HEK293 (cell line): ENCODE measurements around the gene S100A8.

ENCODE experiments used
- KLF10 ChIP-seq: fragments of 450-650 bp; IDR thresholded peaks from 2 replicates; pipeline ENCODE4 v1.5.1; 2018; ENCODE audit warnings: missing biosample characterization, mild to moderate bottlenecking, missing genetic modification characterization
- ZNF133 ChIP-seq: fragments of 450-650 bp; formaldehyde crosslinking; IDR thresholded peaks from 2 replicates; pipeline ENCODE4 v1.5.1; 2016; ENCODE audit warnings: missing biosample characterization, missing genetic modification characterization
- ZNF423 ChIP-seq: fragments of 450-650 bp; formaldehyde crosslinking; IDR thresholded peaks from 2 replicates; pipeline ENCODE4 v1.5.1; 2016; ENCODE audit warnings: missing biosample characterization, missing genetic modification characterization
- ZNF510 ChIP-seq: fragments of 450-650 bp; formaldehyde crosslinking; IDR thresholded peaks from 2 replicates; pipeline ENCODE4 v1.5.1; 2018; ENCODE audit warnings: mild to moderate bottlenecking, missing genetic modification characterization, missing biosample characterization; ENCODE audit not compliant: insufficient replicate concordance
- TF ChIP-seq, protein P1 (sequence below): fragments of 450-650 bp; formaldehyde crosslinking; IDR thresholded peaks from 2 replicates; pipeline ENCODE4 v1.5.1; 2016; ENCODE audit warnings: missing biosample characterization, missing genetic modification characterization
- TF ChIP-seq, protein P2 (sequence below): fragments of 450-650 bp; formaldehyde crosslinking; IDR thresholded peaks from 2 replicates; pipeline ENCODE4 v1.5.1; 2016; ENCODE audit warnings: missing biosample characterization, missing genetic modification characterization
- TF ChIP-seq, protein P3 (sequence below): fragments of 450-650 bp; formaldehyde crosslinking; IDR thresholded peaks from 2 replicates; pipeline ENCODE4 v1.5.1; 2016; ENCODE audit warnings: missing biosample characterization, missing genetic modification characterization
- TF ChIP-seq, protein P4 (sequence below): fragments of 450-650 bp; formaldehyde crosslinking; IDR thresholded peaks from 2 replicates; pipeline ENCODE4 v1.5.1; 2016; ENCODE audit warnings: missing biosample characterization, missing genetic modification characterization

DNA sequence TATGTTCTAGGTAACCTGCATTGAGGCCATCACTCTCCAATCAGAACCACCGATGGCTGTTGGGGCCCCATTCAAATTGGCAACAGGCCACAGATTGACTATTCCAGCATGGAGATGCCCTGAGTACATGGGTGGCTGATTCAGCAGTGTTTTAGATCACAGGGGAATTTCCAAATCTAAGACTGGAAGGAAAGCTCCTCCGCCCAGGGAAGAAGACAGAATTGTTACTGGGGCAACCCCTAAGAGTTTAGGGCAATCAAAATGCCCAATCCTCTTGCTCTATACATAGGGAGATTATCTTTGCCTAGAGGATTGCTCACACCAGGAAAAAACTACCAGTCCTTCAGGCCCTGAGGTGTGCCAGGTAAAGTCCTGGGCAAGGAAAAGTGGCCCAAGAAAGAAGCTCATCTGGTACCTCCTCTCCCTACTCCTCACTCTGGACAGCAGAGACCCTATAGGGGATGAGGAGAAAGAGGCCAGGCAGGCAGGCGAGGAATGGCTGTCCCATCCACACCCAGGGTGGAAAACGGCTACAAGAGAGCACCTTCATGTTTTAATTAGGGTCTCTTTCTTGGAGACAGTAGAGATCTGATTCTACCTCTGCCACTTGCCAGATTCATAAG is 5.8 kb downstream of the S100A8 start:
- TF ChIP-seq KLF10 (tag by site-specific recombination) = no peak
- TF ChIP-seq, protein P1, sequence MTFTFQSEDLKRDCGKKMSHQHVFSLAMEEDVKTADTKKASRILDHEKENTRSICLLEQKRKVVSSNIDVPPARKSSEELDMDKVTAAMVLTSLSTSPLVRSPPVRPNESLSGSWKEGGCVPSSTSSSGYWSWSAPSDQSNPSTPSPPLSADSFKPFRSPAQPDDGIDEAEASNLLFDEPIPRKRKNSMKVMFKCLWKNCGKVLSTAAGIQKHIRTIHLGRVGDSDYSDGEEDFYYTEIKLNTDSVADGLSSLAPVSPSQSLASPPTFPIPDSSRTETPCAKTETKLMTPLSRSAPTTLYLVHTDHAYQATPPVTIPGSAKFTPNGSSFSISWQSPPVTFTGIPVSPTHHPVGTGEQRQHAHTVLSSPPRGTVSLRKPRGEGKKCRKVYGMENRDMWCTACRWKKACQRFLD = no peak
- TF ChIP-seq ZNF133 (tag by site-specific recombination) = no peak
- TF ChIP-seq, protein P2, sequence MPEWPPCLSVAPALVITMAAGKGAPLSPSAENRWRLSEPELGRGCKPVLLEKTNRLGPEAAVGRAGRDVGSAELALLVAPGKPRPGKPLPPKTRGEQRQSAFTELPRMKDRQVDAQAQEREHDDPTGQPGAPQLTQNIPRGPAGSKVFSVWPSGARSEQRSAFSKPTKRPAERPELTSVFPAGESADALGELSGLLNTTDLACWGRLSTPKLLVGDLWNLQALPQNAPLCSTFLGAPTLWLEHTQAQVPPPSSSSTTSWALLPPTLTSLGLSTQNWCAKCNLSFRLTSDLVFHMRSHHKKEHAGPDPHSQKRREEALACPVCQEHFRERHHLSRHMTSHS = no peak
- no peak for TF ChIP-seq ZNF423 (tag by site-specific recombination)
- no peak for TF ChIP-seq ZNF510 (tag by site-specific recombination)
- TF ChIP-seq, protein P3, sequence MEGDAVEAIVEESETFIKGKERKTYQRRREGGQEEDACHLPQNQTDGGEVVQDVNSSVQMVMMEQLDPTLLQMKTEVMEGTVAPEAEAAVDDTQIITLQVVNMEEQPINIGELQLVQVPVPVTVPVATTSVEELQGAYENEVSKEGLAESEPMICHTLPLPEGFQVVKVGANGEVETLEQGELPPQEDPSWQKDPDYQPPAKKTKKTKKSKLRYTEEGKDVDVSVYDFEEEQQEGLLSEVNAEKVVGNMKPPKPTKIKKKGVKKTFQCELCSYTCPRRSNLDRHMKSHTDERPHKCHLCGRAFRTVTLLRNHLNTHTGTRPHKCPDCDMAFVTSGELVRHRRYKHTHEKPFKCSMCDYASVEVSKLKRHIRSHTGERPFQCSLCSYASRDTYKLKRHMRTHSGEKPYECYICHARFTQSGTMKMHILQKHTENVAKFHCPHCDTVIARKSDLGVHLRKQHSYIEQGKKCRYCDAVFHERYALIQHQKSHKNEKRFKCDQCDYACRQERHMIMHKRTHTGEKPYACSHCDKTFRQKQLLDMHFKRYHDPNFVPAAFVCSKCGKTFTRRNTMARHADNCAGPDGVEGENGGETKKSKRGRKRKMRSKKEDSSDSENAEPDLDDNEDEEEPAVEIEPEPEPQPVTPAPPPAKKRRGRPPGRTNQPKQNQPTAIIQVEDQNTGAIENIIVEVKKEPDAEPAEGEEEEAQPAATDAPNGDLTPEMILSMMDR (tag by site-specific recombination) = no peak
- TF ChIP-seq, protein P4, sequence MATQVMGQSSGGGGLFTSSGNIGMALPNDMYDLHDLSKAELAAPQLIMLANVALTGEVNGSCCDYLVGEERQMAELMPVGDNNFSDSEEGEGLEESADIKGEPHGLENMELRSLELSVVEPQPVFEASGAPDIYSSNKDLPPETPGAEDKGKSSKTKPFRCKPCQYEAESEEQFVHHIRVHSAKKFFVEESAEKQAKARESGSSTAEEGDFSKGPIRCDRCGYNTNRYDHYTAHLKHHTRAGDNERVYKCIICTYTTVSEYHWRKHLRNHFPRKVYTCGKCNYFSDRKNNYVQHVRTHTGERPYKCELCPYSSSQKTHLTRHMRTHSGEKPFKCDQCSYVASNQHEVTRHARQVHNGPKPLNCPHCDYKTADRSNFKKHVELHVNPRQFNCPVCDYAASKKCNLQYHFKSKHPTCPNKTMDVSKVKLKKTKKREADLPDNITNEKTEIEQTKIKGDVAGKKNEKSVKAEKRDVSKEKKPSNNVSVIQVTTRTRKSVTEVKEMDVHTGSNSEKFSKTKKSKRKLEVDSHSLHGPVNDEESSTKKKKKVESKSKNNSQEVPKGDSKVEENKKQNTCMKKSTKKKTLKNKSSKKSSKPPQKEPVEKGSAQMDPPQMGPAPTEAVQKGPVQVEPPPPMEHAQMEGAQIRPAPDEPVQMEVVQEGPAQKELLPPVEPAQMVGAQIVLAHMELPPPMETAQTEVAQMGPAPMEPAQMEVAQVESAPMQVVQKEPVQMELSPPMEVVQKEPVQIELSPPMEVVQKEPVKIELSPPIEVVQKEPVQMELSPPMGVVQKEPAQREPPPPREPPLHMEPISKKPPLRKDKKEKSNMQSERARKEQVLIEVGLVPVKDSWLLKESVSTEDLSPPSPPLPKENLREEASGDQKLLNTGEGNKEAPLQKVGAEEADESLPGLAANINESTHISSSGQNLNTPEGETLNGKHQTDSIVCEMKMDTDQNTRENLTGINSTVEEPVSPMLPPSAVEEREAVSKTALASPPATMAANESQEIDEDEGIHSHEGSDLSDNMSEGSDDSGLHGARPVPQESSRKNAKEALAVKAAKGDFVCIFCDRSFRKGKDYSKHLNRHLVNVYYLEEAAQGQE (tag by site-specific recombination) = no peak
